WTC11 (cell line): ENCODE measurements around the gene PSMD13. TPM values are rescaled to one million over a fixed set of nuclear protein-coding genes. Genes with fewer than 3 reads are reported as not detected.
A peak's percentile ranks its signal among the peaks of the same experiment; 100 is the strongest.

Source experiments
- ATAC-seq: fragments of 200-7000 bp; cut with Tn5 transposase; 2 replicates; pipeline ENCODE4 v1.10.0; 2021; ENCODE audit warnings: mild to moderate bottlenecking, moderate library complexity
- CTCF ChIA-PET: fragments of 300-600 bp; sonication (Branson Sonifier 250); formaldehyde crosslinking; loops from one replicate; lab custom pipeline; 2021; ENCODE audit warnings: antibody characterized with exemption; lab: Charles Lee
- POLR2A ChIA-PET: fragments of 350-600 bp; sonication (Branson Sonifier 250); formaldehyde crosslinking; loops from one replicate; lab custom pipeline; 2021; ENCODE audit warnings: antibody characterized with exemption; lab: Charles Lee
- DNase-seq: peaks from one replicate; pipeline ENCODE4 v3.0.0; 2021; ENCODE audit warnings: low spot score
- H3K27ac Mint-ChIP-seq: 2 replicates; pipeline ENCODE4 v1.8.0; 2021; ENCODE audit warnings: mixed read lengths
- H3K27me3 Mint-ChIP-seq: 2 replicates; pipeline ENCODE4 v1.8.0; 2021; ENCODE audit warnings: low read depth, mild to moderate bottlenecking, moderate library complexity, mixed read lengths
- H3K36me3 Mint-ChIP-seq: 2 replicates; pipeline ENCODE4 v1.8.0; 2021; ENCODE audit warnings: mixed read lengths
- H3K4me1 Mint-ChIP-seq: 2 replicates; pipeline ENCODE4 v1.8.0; 2022; ENCODE audit warnings: mixed read lengths
- H3K4me3 Mint-ChIP-seq: 2 replicates; pipeline ENCODE4 v1.8.0; 2021; ENCODE audit warnings: mild to moderate bottlenecking, moderate library complexity, mixed read lengths
- H3K9me3 Mint-ChIP-seq: 2 replicates; pipeline ENCODE4 v1.8.0; 2021; ENCODE audit warnings: mixed read lengths
- CREB1 ChIP-seq: sonication (generic); formaldehyde crosslinking; IDR thresholded peaks from 2 replicates; pipeline ENCODE4 v1.8.0; 2023; ENCODE audit warnings: mild to moderate bottlenecking, missing genetic modification reagents
- ERG ChIP-seq: fragments of 250-450 bp; sonication (Bioruptor Pico); IDR thresholded peaks from 2 replicates; pipeline ENCODE4 v1.8.0; 2021; ENCODE audit warnings: mild to moderate bottlenecking
- ETV6 ChIP-seq: sonication (generic); formaldehyde crosslinking; IDR thresholded peaks from 2 replicates; pipeline ENCODE4 v1.8.1; 2022; ENCODE audit warnings: mild to moderate bottlenecking, missing genetic modification reagents
- IRF2 ChIP-seq: sonication (generic); formaldehyde crosslinking; IDR thresholded peaks from 2 replicates; pipeline ENCODE4 v1.8.0; 2022; ENCODE audit warnings: low read depth, missing genetic modification reagents, borderline replicate concordance
- KAT7 ChIP-seq: sonication (generic); formaldehyde crosslinking; IDR thresholded peaks from 2 replicates; pipeline ENCODE4 v1.8.1; 2023; ENCODE audit warnings: missing genetic modification reagents, mild to moderate bottlenecking, borderline replicate concordance
- MYBL2 ChIP-seq: sonication (generic); formaldehyde crosslinking; IDR thresholded peaks from 2 replicates; pipeline ENCODE4 v1.8.1; 2023; ENCODE audit warnings: mild to moderate bottlenecking, moderate library complexity, missing genetic modification reagents
- SMAD4 ChIP-seq: sonication (generic); formaldehyde crosslinking; IDR thresholded peaks from 2 replicates; pipeline ENCODE4 v1.8.0; 2022; ENCODE audit warnings: mild to moderate bottlenecking, missing genetic modification reagents
- SP1 ChIP-seq: sonication (generic); formaldehyde crosslinking; conservative IDR thresholded peaks from 2 replicates; pipeline ENCODE4 v1.8.1; 2022; ENCODE audit warnings: missing genetic modification reagents
- ZNF138 ChIP-seq: sonication (generic); formaldehyde crosslinking; conservative IDR thresholded peaks from 2 replicates; pipeline ENCODE4 v1.8.1; 2022; ENCODE audit warnings: mild to moderate bottlenecking, moderate library complexity, missing genetic modification reagents
- ZNF416 ChIP-seq: fragments of 250-450 bp; sonication (Bioruptor Pico); IDR thresholded peaks from 2 replicates; pipeline ENCODE4 v1.9.0; 2021; ENCODE audit warnings: mild to moderate bottlenecking, inconsistent platforms
- ZNF423 ChIP-seq: fragments of 250-450 bp; sonication (Bioruptor Pico); IDR thresholded peaks from 2 replicates; pipeline ENCODE4 v2.1.2; 2022; ENCODE audit warnings: mild to moderate bottlenecking, moderate library complexity
- total RNA-seq: library from RNA; stranded (reverse); gene quantifications from 3 replicates; pipeline ENCODE4 v1.2.3, GENCODE V29; 2021
- TF ChIP-seq, protein P1 (sequence below): sonication (generic); formaldehyde crosslinking; IDR thresholded peaks from 2 replicates; pipeline ENCODE4 v1.8.1; 2022; ENCODE audit warnings: low read depth, mild to moderate bottlenecking, moderate library complexity, missing genetic modification reagents, borderline replicate concordance
- TF ChIP-seq, protein P2 (sequence below): sonication (generic); formaldehyde crosslinking; IDR thresholded peaks from 2 replicates; pipeline ENCODE4 v1.8.0; 2022; ENCODE audit warnings: mild to moderate bottlenecking, missing genetic modification reagents

The PSMD13 gene
- total RNA-seq, 1 experiment from 2014 or later = 148 TPM

DNA sequence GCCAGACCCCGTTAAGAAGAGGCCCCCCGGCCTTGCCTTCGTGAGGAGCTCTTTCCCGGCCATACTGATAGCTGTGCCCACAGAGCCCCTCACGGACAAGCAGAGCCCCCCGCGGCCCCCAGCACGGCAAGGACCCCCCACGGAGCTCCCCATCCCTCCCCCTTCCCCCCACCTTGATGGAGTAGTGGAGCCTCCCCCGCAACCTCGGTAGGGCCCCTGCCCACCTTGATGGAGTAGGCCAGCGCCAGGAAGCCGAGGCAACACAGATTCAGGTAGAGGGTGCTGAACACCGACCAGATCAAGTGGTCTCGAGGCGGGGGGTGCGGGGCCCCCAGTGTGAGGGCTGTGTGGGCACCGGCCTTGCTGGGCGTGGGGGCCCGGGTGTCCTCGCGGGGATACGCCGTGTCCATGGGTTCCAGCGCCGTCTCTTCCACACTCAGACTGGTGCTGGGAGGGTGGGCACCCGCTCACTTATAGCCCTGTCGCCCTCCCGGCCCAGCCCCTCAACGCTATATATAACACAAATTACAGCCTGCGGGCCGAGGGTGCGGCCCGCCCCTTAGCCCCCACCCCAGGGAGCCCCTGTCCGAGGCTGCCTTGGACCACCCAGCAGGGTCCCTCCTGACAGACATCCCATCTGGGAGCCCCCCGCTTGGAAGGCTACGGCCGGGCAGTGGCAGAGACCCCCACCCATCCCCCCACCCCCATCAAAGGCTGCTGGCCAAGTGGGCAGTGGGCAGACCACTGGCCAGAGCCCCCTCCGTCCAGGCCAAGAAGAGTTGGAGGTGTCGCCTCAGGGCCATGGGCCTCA lies 62.5 kb downstream of the PSMD13 start, which contains the start of gene IFITM5:
Gene IFITM5, minus strand, starts transcription at position 446 of the 811 bp plus-strand sequence. Its CDS starts 36 bp downstream, at position 410.
- H3K27ac Mint-ChIP-seq = peak within 1 kb of the TSS; percentile 57; the same call in 1 of the 2 replicates
- TF ChIP-seq ERG (CRISPR knock-in tag) (no peak), ZNF416 (CRISPR knock-in tag) (peak; percentile 13; the same call in 1 of the 2 replicates), MYBL2 (CRISPR knock-in tag) (no peak)
- TF ChIP-seq, protein P1, sequence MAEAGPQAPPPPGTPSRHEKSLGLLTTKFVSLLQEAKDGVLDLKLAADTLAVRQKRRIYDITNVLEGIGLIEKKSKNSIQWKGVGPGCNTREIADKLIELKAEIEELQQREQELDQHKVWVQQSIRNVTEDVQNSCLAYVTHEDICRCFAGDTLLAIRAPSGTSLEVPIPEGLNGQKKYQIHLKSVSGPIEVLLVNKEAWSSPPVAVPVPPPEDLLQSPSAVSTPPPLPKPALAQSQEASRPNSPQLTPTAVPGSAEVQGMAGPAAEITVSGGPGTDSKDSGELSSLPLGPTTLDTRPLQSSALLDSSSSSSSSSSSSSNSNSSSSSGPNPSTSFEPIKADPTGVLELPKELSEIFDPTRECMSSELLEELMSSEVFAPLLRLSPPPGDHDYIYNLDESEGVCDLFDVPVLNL (CRISPR knock-in tag) = no peak
- no peaks in the 10 kb centered on the region for H3K9me3 Mint-ChIP-seq
- H3K27me3 Mint-ChIP-seq = no peaks in the 10 kb centered on the region
- no peaks in the 10 kb centered on the region for H3K36me3 Mint-ChIP-seq
- DNase-seq = peak; percentile 10
- peaks cover 46% of the 10 kb centered on the region for H3K4me1 Mint-ChIP-seq
- no peak for ATAC-seq
- ChIA-PET POLR2A (interaction anchor here (0.7 to 1.4 kb wide), 5 partner anchors 17 to 117 kb away, joined by 3 to 4 read pairs (median 4); partner anchors contain the start of gene NLRP6), CTCF (interaction anchor here (1.0 to 2.6 kb wide), 5 partner anchors 10 to 65 kb away, joined by 3 to 23 read pairs (median 5); no protein-coding TSS in a partner anchor)
- no peak within 1 kb of the TSS for H3K4me3 Mint-ChIP-seq

DNA sequence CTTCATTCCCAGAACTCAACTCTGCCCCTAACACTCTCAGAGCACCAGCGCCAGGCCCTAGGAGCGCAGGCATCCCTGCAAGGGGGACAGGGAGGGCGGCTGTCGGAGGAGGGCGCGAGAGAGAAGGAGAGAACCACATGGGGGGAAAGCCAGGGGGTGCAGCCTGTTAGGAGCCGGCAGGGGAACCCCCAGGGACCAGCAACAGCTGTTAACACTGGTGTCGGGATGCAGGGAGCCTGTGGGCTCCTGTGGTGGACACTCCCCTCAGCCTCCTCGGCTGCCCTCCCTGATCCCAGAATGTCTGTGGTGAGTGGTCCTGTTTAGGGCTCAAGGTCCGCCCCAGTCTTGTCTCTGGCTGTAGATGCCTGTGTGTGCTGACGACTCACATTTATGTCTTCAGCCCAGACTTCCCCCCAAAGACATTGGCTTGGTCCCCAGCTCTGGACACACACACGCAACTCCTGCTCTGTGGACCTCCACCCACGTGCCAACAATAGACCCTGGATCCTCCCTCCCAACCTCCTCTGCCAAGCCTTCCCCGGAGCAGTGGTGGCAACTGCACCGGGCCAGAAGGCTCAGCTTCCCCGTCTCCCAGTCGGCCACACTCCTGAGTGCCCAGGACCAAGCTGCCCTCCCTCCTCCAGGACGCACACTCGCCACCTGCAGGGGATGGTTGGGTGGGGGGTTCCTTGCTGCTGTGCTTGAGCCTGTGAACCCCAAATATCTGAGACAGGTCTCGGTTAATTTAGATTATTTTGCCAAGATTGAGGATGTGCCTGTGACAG lies 63.4 kb downstream of the PSMD13 start:
- Mint-ChIP-seq H3K4me1 (peaks cover 53% of the 10 kb centered on the region), H3K4me3 (no peak overlapping the region), H3K9me3 (no peaks in the 10 kb centered on the region), H3K27me3 (no peaks in the 10 kb centered on the region), H3K36me3 (no peaks in the 10 kb centered on the region), H3K27ac (peak overlapping the region; percentile 82; the same call in 1 of the 2 replicates)
- POLR2A ChIA-PET = interaction anchor here (0.8 to 1.5 kb wide), 5 partner anchors 11 to 55 kb away, joined by 3 to 5 read pairs (median 4); partner anchors contain the start of gene NLRP6
- DNase-seq (no peak), ATAC-seq (peak; percentile 38)
- CTCF ChIA-PET = interaction anchor here (0.6 to 2.6 kb wide), 5 partner anchors 9 to 64 kb away, joined by 3 to 23 read pairs (median 5); no protein-coding TSS in a partner anchor
- TF ChIP-seq ETV6 (CRISPR knock-in tag) = no peak
- no peak for TF ChIP-seq ZNF138
- no peak for TF ChIP-seq SMAD4 (CRISPR knock-in tag)
- TF ChIP-seq KAT7 = no peak
- TF ChIP-seq IRF2 (CRISPR knock-in tag) = no peak
- TF ChIP-seq, protein P2, sequence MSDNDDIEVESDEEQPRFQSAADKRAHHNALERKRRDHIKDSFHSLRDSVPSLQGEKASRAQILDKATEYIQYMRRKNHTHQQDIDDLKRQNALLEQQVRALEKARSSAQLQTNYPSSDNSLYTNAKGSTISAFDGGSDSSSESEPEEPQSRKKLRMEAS = 0 out of 2 replicates have a peak, but pooled peaks have one; percentile 36
- no peak for TF ChIP-seq CREB1 (CRISPR knock-in tag)
- TF ChIP-seq ZNF423 (CRISPR knock-in tag) = peak; percentile 70
- TF ChIP-seq SP1 (CRISPR knock-in tag) = 0 out of 2 replicates have a peak, but pooled peaks have one; percentile 13

Other genes starting within 250 kb of the PSMD13 start
- gene SCGB1C1, start 43.9 kb upstream of the PSMD13 start, total RNA-seq = not detected in 3 replicates
- gene BET1L, start 29.6 kb upstream of the PSMD13 start, total RNA-seq = 45.1 to 51.4 TPM (median 47.0 TPM) in 3 replicates
- 67.8 to 69.5 TPM (median 68.3 TPM) in 3 replicates for gene RIC8A, start 29.3 kb upstream of the PSMD13 start, total RNA-seq
- 19.2 to 21.0 TPM (median 20.5 TPM) in 3 replicates for gene SIRT3, start 634 bp upstream of the PSMD13 start, total RNA-seq
- 0.09 to 0.14 TPM in 2 of 3 replicates, not detected in the other for gene NLRP6, start 41.4 kb downstream of the PSMD13 start, total RNA-seq
- gene PGGHG, start 52.1 kb downstream of the PSMD13 start, total RNA-seq = 74.9 to 111 TPM (median 106 TPM) in 3 replicates
- gene IFITM5, start 62.5 kb downstream of the PSMD13 start, total RNA-seq = not detected in 3 replicates
- 436 to 616 TPM (median 577 TPM) in 3 replicates for gene IFITM2, start 70.8 kb downstream of the PSMD13 start, total RNA-seq
- gene IFITM1, start 77.1 kb downstream of the PSMD13 start, total RNA-seq = 544 to 679 TPM (median 640 TPM) in 3 replicates
- 381 to 503 TPM (median 481 TPM) in 3 replicates for gene IFITM3, start 83.9 kb downstream of the PSMD13 start, total RNA-seq
- gene B4GALNT4, start 132.5 kb downstream of the PSMD13 start, total RNA-seq = 88.0 to 113 TPM (median 97.8 TPM) in 3 replicates
- gene PKP3, start 157.2 kb downstream of the PSMD13 start, total RNA-seq = 17.3 to 23.4 TPM (median 21.4 TPM) in 3 replicates
- gene SIGIRR, start 178.0 kb downstream of the PSMD13 start, total RNA-seq = 85.2 to 98.9 TPM (median 91.8 TPM) in 3 replicates
- 13.2 to 17.6 TPM (median 16.6 TPM) in 3 replicates for gene ANO9, start 205.0 kb downstream of the PSMD13 start, total RNA-seq
- 49.5 to 56.8 TPM (median 55.2 TPM) in 3 replicates for gene PTDSS2, start 213.3 kb downstream of the PSMD13 start, total RNA-seq